ENCODE results near the gene PAQR7.

The PAQR7 gene, protein sequence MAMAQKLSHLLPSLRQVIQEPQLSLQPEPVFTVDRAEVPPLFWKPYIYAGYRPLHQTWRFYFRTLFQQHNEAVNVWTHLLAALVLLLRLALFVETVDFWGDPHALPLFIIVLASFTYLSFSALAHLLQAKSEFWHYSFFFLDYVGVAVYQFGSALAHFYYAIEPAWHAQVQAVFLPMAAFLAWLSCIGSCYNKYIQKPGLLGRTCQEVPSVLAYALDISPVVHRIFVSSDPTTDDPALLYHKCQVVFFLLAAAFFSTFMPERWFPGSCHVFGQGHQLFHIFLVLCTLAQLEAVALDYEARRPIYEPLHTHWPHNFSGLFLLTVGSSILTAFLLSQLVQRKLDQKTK

DNA sequence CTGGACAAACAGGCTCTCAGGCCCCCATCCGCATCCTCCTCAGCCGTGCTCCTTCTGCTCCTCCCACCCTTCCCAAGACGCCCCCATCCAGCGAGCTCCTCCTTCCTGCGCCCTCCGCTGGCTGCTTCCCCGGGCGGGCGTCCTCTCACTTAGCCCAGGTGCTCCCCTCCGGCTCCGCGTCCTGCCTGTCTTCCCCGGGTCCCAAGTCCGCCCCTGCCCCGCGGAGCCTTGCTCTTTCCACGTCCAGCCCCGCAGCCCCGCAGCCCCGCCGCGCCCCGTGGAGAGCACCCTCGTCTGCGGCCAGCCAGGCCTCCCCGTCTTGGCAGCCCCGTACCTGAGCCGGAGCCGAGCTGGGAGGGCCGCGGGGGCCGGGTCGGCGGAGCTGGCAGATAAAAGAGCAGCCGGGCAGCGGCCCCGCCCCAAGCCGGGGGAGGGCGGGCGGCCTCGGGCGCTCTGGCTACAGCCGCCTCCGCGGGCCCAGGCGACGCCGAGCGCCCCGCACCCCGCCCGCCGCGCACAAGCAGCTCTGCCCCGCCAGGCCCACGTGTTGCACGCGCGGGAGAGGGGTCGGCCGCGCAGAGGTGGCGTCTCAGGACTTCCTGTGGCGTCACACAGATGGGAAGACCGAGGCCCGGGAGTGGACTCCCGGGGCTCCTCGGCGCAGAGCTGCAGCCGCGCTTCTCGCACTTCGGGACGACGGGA, at the start of gene PAQR7:
PAQR7 (minus strand) TSS at position 555 of the 702 bp plus-strand sequence. CDS start 11,869 bp downstream, outside the sequence.
- DNase-seq (ENCODE audit: low read depth), result peak; percentile 54

DNA sequence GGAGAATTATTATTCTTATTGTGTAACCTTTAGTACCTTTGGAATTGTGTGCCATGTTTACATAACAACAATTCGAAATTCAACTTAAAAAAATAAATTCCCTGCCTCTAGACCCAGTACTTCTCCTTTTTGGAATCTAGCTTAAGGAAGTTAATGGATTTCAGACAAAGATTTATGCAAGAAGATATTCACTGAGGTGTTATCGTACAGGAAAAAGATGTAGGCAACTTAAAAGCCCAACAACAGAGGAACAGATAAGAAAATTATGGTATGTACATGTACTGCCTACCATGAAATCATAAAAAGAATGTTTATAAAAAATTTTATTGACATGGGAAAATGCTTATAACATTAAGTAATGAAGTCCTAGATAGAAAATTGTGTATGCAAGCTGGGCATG, 48.9 kb upstream of the PAQR7 start:
- no peak for DNase-seq (ENCODE audit: low read depth)

DNA sequence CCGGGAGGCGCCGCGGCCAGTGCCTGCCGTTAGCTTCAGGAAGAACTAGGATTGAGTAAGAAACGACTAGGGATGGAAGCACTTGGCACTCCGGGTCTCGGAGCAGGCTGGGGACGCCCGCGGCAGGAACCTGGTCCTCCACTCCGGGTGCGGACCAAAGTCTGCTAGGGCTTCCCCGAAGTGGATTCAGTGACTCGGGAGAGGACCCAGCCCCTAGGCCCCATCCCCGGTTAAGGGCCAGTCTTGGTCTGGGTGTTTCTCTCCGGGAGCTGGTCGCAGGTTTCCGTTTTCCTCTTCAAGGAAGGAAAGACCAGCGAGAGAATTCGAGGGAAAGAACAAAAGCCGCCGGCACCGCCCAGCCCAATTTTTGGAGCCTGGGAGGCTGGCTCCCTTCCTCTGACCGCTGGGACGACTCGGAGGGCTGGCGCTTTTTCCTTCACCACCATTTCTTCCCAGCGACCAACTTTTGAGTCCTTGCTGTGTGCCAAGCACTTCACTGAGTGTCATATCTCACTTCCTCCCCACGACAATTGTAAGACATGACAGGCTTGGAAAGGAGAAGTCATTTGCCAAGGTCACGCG, 47.6 kb upstream of the PAQR7 start:
- no peak for DNase-seq (ENCODE audit: low read depth)

DNA sequence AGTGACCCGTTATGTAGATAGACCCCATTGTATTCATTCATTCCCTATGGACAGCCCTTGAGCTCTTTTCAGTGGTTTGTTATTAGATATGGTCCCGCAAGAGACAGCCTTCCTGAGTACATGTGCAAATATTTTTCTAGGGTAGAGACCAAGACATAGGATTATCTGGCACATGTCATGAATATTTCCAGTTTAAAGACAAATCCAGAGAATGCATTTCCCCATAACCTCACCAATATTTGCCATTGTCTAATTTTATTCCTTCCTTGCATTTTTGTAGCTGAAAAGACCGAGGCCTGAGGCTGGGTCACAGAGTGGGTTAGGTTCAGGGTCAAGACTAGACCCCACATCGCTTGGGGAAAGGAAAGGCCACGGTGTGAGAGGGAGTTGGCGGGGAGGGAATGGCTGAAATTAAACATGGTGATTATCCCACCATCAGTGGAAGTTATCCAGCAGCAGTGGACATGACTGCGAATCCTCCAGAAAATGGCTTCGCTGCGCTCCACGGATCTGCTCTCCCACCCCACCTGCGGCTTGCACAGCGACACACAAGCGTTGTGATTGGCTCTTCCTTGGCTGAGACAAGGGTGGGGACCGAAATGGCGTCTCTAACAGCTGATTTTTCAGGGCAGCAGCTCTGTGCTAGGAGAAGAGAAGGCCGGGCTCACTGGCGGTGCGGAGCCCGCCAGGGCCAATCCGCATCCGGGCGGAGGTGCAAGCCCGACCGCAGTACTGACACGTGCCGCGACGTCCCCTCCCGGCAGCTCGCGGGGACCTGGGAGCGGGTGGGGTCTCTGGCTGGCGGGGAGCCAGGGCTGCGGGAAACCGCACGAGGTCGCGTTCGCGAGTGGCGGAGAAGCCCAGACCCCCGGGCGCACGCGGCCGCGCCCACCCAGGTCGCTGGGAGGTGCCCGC, 46.8 kb upstream of the PAQR7 start:
- DNase-seq (ENCODE audit: low read depth), result no peak

DNA sequence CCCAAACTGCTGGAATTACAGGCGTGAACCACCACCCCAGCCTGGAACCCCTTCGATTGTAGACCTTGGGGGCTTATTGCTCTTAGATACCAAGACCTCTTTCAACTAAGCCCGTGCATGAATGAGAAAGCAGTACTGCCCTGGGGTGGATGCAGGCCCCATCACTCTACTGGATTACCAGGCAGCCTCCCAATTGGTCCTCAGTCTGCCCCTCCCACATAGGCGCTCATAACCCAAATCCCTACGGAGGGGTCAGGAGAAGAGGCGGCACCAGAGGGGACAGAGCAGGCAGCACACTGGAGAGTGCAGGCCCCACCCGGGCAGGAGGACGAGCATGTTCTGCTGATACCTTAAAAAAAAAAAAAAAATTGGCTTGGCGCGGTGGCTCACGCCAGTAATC, 43.1 kb upstream of the PAQR7 start:
- no peak for DNase-seq (ENCODE audit: low read depth)

DNA sequence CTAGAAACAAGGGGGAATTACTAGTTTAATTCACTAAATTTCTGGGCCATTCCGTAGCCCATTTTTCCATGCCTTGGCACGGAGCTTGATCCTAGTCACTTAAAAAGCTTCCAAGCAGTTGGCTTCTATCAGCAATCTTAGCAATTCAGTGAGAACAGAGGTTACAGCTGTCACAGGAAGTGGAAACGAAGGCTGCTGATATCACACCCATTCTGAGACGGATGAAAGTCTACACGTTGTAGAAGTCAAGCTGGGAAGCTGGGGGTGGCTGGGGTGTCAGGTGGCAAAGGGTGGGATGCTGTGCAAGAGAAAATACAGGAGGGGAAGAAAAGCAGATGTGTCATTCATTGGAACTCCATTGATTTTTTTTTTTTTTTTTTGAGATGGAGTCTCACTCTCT, 42.5 kb upstream of the PAQR7 start:
- DNase-seq (ENCODE audit: low read depth), result no peak

DNA sequence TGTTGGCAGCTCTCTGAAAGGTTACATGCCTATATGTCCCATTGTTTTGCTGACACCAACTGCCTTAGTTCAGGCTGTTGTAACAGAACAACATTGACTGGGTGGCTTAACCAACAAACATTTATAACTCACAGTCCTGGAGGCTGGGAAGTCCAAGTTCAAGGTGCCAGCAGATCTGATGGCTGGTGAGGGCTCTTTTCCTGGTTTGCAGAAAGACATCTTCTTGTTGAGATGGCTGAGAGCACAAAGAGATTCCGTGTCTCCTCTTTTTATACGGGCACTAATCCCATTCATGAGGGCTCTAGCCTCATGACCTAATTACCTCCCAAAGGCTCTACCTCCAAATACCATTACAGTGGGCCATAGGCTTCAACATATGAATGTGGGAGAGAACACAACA, 41.0 kb upstream of the PAQR7 start:
- DNase-seq (ENCODE audit: low read depth), result no peak

DNA sequence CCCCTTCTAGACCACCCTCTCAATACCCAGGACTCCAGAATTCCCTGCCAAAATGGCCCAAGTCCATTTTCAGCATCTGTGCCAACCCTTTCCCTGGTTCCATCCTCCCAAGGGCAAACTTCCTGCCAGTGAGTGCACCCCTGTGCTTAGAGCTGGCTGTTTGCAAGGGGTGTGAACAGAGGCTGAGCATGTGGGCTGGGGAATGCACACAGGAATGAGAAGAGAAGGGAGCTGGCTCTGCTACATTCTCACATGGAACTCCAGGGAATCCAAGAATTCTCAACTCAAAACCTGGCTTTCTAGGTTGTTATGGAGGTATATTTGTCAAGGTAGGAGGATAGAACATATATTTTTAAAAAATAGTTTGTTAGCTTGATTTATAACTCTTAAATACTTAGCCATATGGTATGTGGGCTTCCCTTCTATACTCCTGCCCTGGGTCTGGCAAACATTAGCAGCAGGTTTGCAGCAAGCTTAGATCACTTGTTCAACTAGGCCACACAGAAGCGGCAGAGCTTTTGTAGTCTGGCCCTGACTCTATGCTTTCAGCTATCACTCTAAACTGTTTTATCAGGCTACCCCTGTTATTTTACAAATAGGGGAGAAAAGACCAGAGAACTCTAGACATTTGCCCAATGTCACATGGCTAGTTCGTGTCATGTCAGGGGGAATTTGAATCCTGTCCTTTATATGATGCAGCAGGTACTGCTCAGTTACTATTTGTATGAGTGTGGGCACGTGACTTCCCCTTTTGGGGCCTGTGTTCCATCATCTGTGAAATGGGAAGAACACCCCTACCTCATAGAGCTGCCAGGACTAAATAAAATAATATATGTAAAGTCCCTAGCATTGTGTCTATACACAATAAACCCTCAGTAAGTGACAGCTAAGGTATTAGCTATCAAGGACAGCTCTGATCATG, 38.8 kb upstream of the PAQR7 start:
- DNase-seq (ENCODE audit: low read depth), result no peak

DNA sequence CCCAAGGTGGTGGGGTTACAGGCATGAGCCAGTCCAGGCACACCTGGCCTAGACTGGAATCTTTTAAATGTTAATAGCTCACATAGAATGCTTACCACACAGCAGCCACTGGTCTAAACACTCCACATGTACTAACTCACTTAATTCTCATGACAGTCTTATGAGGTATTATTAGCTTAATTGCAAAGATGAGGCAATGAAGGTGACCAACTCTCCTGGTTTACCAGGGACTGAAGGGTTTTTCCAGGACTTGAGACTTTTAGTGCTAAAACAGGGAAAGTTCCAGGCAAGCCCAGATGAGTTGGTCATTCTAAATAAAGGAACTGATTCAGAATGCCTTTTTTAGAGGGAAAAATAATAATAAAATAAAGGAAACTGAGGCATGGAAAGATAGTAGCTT, 37.7 kb upstream of the PAQR7 start:
- DNase-seq (ENCODE audit: low read depth), result no peak

DNA sequence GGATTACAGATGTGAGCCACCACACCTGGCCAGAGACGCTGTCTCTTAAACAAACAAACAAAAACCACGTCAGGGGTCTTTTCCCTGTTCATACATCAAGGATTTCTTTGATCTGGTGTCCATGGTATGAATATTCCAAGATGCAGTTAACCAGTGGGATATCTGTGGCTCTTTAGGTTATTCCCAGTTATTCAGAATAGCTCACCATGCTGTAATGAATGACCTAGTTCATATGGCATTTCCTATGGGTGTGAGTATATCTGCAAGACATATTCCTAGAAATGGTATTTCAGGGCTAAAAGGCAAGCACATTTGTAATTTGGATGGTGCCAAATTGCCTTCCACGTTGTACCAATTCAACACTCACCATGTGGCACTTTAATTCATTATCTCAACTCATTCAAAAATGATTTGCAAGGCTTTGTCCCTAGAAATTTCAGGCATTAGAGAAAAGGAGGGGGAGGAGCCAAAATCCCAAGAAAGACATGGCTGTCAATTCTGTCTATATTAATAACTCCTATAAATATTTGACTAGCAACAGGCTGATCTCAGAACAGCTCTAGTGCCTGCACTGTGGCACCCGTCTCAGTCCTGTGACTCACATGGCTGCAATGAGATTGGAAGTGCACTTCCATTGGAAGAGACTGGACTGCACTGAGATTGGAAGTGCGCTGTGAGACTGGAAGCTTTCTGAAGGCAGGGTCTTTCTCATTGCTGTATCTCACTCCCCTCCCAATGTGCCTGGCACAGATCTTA, 36.7 kb upstream of the PAQR7 start:
- DNase-seq (ENCODE audit: low read depth), result peak; percentile 42

DNA sequence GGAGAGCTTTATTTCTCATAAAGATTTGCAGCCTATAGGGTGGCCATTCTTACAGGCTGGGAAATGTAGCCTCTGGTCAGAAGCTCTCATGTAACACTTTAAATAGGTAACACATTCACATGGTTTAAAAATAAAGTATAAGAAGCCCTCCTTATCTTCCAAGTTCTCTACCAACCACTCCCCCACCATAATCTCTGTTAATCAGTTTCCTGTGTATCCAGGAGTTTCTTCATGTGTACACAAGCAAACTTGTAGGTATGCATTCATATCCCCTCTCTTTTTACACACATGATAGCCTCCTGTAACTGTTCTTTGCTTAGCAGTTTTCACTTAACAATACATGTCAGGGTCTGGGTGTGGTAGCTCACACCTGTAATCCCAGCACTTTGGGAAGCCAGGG, 35.7 kb upstream of the PAQR7 start:
- DNase-seq (ENCODE audit: low read depth), result no peak

DNA sequence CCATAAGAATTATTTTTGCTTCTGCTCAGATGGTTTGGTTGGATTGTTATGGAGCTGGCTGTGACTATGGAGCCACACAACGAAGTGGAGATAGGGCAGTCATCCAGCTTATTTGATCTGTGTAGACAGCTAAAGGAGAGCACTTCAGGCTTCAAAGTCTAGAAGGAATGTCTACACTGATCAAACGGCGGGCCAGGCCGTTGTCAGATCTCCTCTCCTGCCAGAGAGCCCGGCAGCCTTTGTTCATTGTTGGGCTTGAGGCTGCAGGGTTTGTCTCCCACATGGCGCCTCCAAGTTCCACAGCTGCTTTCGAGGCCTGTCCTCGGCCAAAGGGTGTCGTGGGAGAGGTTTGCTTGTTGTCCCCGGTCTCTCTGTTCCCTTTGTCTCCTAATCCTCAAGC, 33.5 kb upstream of the PAQR7 start:
- DNase-seq (ENCODE audit: low read depth), result no peak

DNA sequence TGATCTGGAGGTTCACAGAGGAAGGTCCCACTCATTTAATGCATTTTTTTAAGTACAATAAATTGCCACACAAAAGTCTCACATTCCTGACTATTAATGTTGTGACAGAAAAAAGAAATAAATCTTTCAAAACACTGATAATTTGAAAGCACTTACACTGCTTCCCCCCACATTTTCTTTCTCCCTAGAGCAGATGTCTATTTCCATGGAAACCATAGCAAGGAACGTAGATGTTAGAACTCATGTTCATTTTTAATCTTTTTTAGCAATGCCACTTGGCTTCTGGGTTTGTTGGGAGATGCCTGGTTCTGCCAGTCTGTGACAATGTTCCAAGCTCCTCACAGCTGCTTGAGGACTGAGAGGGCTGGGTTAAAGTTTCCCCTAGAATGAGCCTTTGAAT, 32.7 kb upstream of the PAQR7 start:
- DNase-seq (ENCODE audit: low read depth), result no peak

DNA sequence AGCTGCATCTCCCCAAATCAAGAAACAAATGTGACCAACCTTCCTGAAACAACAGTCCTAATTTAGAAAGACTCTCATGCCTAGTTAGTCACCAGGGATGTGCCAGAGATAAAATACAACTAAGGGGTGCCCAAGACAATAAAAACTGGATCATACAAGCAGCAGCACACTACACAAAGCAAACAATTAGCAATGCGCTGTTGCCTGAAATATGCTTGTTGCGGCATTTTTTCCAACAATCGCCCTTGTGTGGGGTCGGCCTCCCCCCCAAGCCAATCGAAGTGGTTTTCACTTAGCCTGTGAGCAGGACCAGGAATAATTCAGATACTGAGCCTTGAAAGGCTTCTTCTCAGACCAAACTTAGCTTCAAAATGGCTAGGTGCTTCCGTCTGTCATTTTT, 32.1 kb upstream of the PAQR7 start:
- no peak for DNase-seq (ENCODE audit: low read depth)

DNA sequence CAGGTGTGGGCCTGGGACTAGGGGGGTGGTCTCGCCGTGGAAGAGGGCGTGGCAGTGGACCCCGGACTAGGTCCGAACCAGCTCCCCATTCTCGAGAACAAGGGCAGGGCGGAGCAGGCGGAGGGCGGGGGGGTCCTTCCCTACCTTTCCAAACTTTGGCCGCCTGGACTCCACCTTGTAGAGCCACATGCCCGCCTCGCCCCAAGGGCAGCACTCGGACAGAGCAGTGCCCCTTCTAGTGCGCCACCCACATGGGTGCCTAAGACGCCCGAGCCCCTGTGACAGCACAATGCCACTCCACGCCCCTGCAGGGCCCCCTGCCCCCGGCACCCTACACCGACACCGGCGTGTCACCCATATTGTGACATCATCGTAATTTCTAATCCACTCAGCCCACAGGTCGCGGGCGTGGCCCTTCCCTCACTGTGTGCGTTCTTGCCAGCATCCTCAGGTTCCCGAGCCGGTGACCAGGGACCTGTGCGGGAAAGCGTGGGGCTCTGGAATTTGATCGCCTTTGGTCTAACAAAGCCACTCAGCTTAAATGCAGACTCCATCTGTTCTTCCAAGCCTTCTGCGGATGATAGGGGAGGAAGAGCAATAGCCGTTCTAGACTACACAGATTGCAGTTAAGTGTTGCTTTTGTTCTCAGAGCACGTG, 31.3 kb upstream of the PAQR7 start:
- no peak for DNase-seq (ENCODE audit: low read depth)

DNA sequence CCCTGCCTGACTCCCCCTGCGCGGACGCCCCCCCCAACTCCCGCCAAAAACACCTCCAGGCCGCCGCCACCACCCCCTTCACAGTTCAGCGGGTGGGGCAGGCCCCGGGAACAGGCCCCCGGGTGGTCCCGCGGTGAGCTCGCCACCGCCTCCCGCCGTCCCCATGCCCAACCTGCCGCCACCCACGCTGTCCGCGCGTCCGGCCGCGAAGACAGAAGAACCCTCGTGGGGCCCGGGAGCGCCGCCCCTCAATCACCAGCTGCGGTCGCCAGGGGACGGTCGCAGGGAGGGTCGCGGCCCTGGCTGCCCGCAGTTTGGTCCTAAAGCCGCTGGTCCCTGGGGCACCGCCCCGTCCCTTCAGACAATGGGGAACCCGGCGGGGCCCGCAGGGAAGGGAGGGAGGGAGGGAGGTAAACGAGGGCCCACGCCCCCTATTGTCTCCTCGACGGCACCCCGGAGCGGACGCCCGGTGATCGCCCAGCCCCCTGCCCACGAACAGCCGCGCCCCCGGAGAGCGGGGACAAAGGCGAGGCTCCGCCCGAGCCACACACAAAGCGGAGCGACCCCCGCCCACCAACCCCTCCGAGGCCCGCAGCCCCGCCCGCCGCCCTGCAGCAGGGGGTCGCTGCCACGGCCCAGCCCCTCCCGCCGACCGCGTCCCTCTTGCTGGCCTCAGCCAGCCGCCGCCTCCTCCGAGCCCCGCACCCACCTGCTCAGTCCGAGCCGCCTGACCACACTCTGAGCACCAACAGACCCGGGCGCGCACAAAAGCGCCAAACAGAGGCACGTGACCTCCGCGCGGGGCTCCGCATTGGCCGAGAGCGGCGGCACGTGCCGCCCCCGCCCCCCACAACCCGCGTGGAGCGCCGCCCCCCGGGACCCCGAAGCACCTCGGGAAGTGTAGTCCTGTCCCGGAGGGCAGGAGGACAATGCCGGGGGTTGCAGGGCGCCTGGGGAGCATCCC, 30.5 kb upstream of the PAQR7 start, which contains the start of gene STMN1:
STMN1 (minus strand) TSS at position 740 of the 964 bp plus-strand sequence. CDS start 1,743 bp downstream, outside the sequence.
- peak; percentile 73 for DNase-seq (ENCODE audit: low read depth)

DNA sequence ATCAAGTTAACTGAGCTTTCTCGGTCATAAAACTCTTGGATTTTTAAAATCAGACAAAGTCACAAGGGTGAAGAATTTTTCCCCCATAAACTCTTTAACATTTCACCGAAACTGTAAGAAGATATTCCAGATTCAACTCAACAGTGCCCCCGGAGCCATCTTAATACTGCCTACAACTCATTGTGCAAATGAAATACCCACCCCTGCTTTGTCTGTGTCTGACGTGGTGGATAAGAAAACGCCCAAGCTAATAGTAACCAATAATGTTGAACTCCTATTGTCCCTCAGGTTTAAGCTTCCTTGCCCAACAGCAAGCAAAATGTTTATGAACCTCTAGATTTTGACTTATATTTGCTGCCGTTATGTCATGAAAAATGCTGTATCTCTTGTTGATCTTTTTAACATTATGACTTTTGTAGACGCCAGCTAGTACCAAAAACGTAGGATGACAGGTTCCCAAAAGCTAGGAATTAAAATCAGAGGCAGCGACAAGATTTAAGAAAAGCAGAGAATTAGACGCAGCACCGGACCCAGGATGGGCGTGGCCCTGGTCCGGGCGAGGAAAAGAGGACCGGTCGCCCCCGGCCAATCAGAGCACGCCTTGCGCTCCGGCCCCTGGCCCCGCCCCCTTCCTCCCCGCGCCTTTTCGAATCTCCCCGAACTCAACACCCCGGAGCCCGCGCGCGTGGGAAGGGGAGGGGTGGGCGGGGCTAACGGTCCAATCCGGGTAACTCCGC, 29.6 kb upstream of the PAQR7 start:
- peak; percentile 77 for DNase-seq (ENCODE audit: low read depth)

DNA sequence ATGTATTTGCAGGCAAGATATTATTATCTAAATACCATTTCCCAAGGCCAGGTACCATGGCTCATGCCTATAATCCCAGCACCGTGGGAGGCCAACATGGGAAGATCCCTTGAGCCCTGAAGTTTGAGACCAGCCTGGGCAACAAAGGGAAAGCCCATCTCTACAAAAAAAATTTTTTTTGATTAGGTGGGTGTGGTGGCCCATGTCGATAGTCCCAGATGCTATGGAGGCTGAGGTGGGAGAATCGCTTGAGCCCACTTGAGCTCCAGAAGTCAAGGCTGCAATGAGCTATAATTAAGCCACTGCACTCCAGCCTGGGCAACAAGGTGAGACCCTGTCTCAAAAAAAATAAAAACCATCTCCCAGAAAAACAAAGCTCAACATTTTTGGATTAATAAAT, 28.5 kb upstream of the PAQR7 start:
- DNase-seq (ENCODE audit: low read depth), result no peak

Data from stromal cell of bone marrow (primary cell).